Measurements from ENCODE around the gene PDCD10.

The PDCD10 gene

DNA sequence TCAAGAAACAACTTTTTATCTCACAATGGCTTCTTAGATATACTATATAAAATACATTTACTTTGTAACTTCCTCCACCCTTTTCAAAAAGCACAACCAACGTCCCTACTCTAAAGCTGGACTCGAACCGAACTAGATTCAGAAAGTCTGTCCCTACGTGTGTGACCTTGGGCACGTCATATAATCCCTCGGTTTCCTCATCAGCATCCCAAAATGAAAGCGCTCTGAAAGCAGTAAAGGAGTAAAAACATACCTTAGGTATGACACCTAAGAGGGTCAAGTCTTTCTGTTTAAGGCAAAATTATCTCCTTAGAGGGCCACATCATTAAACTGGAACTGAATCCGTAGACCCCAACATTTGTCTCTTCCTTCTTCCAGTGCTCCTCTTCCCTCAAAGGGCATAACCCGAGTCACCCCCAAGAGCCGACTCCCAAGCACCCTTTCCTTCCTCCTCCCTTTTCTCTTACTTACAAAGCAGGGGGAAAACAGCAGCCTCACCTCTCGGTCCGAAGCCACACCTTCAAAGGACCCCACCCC is 663 bp downstream of the PDCD10 start:
- no peak for DNase-seq

DNA sequence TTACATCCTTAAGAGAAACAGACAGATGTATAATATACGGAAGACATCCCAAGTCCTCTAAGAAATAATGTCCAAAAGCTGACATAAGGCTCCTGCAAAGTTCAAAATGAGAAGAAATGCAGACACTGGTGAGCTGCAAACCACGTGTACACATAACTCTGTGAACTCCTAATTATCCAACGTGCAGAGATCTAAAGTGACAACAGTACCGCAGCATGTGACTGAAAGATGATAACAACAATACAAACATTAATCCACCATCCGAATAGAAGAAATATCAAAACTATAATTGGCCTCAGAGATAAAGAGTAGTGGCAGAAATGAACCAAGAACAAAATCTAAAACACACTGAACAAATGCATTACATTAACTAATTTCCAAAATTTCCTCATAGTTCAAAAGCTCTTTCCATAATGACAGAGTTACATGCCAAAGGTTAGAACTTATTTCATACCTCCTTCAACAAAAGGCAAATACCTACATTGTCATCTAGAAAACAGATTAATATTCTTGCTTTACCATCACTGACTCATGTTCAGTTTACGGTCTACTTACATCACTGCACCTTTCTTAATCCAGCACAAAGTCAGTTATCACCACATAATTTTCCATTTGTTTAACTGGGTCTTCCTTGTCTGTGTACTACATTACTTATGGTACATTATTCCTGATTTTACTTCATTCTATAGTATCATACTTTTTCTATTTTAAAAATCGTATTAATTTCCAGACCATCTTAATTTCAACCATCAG is 2.2 kb downstream of the PDCD10 start:
- no peak for DNase-seq

DNA sequence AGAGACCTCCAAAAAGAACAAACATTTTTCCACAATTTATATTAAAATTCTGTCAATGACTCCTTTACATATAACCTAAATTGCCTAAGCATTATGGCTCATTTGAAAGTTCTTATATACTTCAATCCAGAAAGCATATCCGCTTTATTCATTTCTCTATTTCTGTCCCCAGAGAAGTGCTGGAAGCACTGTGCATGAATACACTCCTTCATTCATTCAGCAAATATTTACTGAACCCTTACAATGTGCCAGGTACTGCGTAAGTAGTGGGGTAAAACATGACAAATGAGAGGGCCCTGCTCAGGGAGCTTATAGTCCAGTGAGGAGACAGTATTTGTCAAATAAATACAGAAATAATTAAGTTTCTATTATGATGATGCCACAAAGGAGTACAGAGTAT is 3.3 kb downstream of the PDCD10 start:
- DNase-seq: no peak

DNA sequence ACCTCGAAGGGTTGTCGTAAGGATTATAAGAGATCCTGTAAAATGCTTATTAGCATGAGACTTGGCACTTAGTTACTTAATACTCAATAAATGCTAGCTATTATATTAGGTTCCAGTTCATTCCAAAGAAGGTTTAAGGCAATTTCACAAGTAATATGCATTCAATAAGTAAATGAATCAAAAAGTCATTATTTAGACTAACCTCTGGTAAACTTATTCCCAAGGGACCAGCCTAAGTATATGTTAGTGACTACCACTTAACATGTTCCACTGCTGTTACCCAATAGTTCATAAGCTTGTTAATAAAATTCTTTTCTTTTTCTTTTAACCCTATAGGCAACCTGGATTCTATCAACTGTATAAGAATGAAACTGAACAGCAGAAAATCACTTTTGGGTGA is 5.1 kb downstream of the PDCD10 start:
- DNase-seq: no peak

DNA sequence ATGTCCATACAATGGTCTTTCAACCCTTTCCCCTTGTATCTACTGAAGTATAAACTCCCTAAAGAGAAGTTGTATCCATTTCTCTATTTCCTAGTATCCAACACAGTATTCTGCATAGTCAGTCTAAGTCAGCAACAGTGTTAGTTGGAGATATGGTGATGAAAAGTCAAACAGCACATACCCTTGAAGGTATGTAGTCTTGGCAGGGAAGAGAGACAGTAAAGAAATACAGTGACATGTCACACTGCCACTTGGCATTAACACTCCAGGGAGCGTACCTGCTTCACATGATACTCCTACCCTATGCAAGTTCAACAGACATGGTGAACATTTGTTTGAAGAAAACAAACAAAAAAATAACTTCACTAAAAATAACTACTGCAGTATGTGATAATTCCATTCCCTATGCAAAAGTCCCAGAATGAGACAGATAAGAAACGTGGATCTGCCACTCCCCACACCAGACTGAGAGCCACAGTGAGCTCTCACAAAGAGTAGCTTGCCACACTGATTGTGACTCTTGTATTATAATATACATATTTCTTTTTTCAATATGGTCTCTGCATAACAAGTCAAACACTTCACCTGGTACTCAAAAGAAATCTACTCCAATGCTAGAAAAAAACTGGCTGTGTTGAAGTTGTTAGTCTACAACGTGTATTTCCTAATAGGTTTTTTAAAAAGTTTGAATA is 5.9 kb downstream of the PDCD10 start:
- DNase-seq: no peak

DNA sequence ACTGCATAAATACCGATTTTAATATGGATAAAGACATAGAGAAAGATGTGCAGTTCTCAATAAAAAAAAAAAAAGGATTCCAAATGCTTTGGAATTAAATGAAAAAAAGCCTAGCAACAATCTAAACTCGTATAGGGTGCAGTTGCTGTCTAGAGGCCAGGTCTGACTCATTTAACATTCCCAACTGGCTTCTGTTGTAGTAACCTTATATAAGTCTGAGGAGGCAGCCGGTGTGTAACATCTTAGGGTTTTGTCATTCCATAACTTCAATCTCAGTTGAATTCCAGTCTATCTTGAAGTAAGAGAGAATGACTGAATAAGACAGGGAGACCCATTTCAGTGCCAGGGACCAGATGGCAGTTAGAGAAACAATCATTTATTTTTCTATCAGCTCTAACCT is 6.5 kb downstream of the PDCD10 start:
- no peak for DNase-seq

DNA sequence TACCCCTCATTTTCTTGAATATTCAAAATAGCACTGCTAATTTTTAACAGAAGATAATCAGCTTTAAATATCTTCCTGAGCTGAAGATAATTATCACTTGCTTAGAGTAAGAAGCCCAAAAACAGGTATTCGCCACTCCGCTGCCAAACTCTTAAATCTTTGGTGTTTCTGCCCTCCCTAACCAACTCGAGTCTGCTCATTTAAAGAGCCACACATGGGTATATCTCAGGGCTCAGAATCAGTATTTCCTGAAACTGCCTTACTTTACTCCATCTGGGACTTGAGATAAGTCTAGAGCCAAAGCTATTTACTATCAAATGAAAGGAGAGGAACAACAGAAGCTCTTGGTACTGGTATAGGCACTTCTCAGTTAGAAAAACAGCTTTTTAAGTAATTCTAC is 10.8 kb downstream of the PDCD10 start:
- DNase-seq: no peak

DNA sequence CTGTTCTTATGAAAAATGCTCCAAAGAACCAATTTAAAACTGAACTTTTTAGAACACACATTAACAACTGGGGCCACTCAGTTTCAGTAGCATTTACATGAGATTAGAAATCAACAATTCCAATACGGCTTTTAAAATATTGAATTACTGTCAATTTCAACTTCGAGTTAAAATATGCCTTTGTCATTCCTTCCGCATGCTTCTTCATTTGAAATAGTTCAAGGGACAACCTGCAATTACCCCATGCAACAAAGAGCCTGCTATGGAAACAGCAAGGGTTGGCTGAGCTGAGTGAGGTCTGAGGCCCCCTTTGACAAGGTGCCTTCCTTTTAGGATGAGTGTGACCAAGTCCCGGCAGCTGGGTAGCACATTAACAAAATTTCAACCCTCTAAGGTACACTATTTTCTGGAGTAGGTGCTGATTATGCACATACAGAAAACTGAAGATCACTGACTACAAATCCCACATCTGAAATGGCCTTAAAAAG is 11.6 kb downstream of the PDCD10 start:
- no peak for DNase-seq

DNA sequence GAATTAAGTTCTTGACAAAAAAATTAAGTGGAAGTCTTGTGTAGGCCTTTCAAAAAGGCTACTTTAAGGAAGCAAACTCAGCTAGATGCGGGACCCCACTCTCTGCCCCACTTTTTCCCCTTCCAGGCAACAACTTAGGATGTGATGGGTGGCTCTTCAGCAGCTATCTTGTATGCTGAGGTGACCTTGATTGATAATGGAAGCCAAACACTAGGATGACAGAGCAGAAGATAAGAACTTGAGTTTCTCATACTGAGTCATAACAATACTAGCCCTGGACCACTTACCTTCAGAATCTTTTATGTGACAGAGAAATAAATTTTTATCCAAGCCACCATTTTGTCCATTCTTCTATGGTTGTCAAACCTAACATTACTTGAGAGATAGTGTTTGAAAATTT is 16.1 kb downstream of the PDCD10 start:
- DNase-seq: no peak

DNA sequence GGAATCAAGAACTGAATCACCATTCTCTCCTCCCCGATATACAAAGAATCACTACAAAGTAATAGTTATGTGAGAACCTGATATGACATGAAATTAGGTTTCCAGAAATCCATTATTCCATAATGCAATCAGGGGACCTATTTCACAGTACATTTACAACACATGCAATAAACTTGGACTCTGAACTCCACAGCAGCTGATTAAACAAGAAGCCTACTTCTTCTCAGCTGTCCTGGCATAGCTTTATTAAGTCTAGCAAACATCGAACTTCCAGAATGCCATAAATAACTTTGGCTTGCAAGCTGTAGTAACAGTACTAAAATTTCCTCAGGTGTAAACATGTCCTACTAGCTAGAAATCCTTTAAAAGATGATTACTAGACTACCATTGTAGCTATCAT is 17.8 kb downstream of the PDCD10 start:
- DNase-seq: no peak

DNA sequence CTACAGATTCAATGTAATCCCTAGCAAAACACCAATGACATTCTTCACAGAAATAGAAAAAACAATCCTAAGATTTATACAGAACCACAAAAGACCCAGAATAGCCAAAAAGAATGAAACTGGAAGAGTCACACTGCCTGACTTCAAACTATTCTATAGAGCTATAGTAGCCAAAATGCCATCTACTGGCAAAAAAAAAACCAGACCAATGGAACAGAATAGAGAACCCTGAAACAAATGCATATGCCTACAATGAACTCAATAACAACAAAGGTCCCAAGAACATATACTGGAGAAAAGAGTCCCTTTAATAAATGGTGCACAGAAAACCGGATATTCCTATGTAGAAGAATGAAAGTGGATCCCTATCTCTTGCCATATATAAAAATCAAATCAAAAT is 19.8 kb downstream of the PDCD10 start:
- DNase-seq: no peak

DNA sequence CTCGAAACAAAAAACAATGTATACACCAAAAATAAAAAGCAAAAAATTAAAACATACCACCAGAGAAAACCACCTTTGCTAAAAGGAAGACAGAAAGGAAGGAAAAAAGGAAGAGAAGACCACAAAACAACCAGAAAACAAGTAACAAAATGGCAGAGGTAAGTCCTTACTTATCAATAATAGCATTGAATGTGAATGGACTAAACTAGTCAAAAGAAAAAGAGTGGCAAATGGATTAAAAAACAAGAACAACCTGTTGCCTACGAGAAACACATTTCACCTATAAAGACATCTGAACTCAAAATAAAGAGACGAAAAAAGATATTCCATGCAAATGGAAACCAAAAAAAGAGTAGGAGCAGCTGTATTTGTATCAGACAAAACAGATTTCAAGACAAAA is 22.2 kb downstream of the PDCD10 start:
- no peak for DNase-seq

DNA sequence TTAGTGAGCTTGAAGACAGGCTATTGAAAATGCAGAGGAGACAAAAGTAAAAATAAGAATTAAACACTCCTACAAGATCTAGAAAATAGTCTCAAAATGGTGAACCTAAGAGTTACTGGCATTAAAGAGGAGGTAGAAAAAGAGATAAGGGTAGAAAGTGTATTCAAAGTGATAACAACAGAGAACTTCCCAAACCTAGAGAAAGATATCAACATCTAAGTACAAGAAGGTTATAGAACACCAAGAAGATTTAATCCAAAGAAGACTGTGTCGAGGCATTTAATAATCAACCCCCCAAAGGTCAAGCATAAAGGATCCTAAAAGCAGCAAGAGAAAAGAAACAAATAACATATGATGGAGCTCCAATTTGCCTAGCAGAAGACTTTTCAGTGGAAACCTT is 23.3 kb downstream of the PDCD10 start:
- DNase-seq: no peak

DNA sequence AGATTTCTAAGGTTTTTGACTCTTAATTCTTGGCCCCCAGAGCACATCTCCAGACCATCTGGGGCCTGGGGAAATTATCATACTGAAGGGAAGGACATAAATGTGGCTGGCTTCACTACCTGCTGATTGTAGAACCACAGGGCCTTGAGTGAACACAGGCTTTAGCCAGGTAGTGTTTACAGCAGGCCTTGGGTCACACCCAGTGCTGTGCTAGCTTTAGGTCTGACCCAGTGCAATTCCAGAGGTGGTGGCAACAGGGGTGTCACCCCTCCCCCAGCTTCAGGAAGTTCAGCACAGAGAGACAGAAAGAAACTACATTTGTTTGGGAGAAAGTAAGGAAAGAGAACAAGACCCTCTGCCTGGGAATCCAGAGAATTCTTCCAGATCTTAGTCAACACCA is 24.1 kb downstream of the PDCD10 start:
- DNase-seq: no peak

DNA sequence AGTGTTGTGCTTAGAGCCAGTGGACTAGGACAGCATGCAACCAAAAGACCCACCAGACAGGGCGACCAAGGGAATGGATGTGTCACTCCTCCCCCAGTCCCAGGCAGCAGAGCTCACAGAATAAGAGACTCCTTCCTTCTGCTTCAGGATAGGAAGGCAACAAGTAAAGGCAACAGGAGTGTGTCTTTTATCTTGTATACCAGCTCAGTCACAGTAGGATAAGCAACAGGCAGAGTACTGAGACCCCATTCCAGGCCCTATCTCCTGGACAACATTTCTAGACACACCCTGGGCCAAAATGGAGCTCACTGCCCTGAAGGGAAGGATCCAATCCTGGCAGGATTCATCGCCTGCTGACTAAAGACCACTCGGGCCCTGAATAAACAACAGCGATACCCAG is 25.0 kb downstream of the PDCD10 start:
- no peak for DNase-seq

DNA sequence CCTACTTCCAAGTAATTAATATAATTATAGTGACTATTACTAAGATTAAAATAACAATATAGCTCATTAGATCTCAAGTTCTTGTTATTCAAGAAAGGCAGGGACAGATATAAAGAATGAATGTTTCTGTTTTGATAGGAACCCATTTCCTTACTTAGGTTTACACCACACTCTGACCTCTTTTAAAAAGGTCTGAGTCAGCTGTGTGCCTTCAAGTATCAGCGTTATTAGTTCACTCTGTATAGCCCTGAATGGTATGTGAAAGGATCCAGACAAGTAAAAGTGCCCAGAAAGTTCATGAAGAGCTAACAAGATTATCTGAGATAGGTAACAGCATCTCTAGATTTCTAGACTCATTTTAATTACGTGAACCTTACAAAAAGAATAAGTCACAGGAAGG is 28.9 kb downstream of the PDCD10 start:
- DNase-seq: no peak

DNA sequence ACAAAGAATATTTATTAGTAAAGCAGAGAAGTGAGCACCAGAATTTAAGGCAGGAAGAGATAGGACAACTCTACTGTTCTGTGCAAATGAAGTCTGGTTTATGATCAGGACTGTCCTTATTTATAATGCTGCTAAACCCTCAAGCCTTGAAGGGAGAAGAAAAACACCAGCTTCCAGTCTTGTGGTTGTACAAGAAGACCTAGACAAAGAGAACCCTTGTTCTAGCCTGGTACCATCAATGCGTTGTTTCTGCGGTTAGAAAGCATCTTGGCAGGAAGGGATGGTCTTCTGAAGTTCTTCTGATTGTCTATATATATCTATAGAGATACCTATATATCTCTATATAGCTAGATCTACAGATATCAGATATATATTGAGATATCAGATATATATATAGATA is 33.8 kb downstream of the PDCD10 start:
- no peak for DNase-seq

DNA sequence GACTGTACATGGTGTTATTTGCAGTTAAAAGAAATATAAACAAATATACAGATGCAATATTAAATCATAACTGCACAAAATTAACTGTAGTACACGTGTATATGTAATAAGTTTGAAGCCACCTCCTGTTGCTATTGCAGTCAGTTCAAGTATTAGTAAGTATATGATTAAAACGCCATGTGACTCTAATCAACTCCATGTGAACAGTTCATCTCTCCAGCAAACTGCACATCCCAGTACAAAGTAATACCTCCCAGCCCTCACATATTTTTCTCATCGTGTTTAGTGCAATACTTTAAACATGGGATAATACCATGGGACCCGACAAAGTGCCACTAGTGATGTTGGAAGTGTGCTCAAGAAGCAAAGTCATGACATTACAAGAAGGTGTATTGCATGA is 34.6 kb downstream of the PDCD10 start:
- no peak for DNase-seq

DNA sequence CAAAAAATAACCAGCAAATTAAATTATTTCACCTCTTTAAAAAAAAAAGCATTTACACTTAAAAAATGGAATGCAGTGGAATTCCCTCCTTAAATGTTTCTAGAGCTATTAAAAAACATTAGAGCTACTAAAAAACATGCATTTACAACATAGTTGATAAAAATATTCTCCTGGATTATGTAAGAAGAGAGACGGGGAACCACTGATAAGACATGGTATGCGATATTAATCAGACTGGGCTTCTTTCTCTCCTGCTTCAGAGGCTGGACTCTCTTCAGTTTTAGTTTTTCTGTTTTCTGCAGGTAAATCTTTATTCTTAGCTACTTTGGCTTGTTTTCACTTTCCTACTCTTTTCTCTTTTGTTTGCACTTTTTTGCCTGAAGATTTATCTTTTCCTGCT is 40.6 kb downstream of the PDCD10 start:
- DNase-seq: no peak

DNA sequence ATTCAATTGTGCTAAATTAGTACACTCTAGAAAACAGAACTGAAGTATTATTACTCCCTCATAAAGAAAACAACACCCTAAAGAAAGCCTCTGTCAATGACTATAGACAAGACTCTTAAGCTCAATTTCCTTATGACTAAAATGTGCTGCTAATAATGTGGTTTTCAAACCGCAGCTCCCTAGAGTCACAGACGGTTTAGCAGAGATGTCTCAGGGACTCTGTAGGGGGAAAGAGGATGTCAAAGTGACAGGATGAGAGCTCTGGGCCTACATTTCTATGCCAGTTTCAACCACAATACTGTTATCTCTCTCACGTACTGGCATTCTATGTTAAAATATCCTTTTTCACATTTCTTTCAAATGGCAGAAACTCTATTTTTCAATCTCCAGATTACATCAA is 43.3 kb downstream of the PDCD10 start:
- peak in 1 of 2 experiments; percentile 19 for DNase-seq

DNA sequence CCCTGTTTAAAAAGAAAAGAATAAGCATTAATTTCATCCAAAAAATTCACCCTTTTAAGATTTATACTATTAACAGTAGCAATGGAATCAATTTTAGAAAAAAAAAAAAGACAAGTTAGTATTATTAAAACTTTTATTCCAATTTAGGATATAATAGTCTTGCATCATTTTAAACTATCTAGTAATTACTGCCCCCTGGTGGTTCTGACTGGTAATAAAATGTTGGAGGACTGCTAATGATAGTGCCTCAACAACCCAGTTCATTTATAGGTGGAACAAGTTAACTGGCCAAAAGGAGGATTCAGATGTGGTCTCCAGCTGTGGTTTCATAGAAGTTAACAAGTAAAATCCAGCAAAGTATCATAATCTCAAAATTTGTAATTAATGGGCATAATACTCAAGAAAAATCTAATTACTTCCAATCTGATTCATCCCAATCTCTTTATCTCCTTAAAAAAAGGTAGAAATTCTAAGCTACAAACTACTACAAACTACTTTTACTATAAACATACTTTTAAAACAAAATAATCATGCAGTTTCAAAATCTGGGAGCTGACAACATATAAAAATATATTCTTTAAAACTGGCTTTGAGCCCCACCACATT is 50.2 kb downstream of the PDCD10 start:
- DNase-seq: peak; percentile 5 to 10

DNA sequence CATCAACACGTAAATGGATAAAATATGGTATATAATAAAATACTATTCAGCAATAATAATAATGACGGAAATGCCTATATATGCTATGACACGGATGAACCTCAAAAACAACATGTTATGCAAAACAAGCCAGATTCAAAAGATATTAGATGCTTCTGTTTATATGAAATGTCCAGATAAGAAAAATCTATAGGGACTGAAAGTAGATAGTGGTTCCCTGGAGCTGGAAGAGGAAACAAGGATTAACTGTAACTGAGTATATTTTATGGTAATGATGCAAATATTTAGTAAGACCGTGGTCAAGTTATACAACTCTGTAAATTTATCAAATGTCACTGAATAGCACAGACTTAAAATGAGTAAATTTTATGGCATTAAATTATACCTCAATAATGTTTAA is 55.2 kb downstream of the PDCD10 start:
- DNase-seq: no peak

DNA sequence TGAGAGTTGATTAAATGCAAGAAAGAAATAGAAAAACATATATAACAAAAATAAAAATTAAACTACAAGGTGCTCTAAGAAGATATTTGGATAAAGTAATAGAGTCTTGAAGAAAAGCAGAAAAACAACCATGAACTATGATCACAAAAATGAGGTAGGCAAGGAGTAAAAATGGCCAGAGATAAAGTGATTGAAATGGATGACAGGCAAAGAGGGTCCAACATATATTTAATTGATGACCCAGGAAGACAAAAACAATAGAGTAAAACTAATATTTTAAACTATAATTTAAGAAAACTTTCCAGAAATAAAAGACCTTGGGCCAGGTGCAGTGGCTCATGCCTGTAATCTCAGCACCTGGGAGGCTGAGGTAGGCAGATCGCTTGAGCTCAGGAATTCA is 58.8 kb downstream of the PDCD10 start:
- DNase-seq: no peak

DNA sequence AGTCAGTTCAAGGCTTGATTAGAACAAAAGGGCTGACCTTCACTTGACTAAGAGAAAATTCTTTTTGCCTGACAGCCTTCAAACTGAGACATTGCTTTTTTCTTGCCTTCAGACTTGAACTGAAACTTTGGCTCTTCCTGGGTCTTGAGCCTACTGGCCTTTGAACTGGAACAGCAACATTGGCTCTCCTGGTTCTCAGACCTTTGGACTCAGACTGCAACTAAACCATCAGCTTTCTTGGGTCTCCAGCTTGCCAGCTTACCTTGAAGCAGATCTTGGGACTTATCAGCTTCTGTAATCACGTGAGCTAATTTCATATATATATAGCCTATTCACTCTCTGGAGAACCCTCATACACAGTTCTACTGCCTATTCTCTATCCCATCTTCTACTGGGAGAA is 61.5 kb downstream of the PDCD10 start:
- DNase-seq: no peak
